CD4-positive, alpha-beta T cell treated with Interleukin-21 for 1 hour (primary cell): ENCODE data around the gene HOXA13.

ENCODE experiments used
- DNase-seq: peaks from one replicate; pipeline ENCODE4 v3.0.0-alpha.2; 2020

HOXA13 gene

DNA sequence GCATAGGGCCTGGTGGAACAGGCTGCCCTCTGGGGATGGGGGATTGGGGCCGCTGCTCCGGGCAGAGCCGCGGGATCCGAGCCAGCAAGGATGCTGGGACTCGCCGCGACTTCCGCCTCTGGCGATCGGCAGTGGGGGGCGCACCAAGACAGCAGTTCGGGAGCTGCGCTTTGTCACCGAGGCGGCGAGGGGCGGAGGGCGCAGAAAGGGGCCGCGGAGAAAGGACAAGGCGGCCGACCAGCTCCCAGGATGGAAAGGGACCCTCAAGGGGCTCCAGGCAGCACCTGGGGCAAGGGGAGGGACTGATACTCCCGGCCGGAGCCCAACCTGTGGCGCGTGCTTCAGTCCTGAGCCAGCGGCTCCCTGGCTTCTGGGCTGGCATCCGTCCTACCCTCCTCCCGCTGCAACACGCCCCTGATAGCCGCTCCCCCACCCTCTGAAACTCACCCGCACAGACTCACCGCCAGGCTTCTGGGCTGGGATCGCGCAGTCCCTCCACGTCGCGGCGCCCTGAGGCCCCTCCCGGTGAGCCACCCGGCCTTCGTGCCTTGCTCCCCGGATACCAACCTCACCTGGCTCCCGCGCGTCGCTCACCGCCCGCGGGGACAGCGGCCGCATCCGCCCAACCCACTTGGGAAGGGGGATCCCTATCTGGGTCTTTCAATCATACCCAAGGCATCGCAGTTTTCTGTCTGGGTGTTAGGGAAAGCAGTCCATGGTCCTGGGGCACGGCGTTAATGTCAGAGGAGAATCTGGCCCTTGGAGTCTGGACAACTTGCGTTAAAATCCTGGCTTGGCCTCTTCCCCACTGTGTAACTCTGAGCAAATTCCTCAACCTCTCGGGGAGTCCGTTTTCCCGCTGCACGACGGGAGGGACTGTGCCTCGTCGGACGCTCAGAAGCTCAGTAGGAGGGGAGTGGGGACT, 35.8 kb upstream of the HOXA13 start:
- no peak for DNase-seq

DNA sequence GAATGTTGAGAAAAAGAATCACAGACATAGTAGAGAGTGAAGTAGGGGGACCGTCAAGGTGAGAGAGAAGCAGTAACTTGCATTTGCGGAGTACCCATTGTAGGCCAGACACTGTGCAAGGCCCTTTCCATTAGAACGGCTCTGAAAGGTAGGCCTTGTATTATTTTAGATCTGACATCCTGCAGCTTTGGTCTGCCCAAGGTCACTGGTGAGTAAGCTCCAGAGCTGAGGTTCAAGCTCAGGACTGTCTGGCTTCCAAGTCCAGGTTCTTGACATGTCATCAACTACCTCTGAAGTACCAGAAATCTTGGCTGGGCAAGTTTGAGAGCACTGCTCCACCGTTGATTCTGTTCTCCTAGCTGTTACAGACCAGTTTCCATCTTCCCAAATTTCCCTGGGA, 29.6 kb upstream of the HOXA13 start:
- DNase-seq, result no peak

DNA sequence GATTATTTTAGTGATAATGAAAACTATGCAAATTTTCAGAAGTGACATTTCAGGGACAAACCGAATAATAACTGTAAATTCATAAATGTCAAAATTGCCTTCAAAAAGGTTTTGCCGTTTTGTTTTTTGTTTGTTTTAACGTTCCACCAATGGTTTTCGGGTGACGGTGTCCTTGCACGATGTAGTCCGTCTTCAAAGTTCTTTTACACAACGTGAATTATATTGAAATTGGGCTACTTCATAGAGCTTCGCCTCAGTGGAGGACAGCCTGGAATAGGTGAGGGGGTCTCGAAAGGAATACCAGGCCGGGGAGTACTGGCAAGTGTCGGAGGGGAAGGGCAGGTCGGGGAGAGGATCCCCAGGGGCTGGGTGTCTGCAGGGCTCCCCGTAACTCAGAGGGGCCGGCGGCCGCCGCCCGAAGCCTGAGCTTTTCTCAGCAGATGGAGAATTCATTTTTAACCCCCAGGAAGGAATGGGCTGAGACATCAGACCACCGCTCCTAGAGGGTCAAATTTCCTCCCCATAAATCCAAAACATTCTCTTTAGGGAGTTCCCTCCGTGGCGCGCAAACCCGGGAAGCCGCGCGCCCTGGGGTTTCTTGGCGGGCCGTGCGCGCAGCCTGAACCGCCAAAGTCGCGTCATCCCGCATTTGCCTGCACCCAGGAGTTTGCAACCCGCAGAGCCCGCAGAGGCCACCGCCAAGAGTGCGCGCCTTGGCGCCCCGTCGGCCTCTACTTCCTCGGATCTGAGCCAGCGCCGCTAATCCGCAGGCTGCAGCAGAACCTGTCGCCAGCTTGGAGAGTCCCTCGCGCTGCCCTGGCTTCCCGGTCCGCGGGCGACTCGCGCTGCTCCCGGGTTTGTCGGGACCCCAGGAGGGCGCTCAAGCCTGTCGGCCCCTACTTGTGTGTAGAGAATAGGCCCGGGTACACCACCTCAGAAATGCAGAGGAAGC, 25.4 kb upstream of the HOXA13 start:
- DNase-seq, result no peak

DNA sequence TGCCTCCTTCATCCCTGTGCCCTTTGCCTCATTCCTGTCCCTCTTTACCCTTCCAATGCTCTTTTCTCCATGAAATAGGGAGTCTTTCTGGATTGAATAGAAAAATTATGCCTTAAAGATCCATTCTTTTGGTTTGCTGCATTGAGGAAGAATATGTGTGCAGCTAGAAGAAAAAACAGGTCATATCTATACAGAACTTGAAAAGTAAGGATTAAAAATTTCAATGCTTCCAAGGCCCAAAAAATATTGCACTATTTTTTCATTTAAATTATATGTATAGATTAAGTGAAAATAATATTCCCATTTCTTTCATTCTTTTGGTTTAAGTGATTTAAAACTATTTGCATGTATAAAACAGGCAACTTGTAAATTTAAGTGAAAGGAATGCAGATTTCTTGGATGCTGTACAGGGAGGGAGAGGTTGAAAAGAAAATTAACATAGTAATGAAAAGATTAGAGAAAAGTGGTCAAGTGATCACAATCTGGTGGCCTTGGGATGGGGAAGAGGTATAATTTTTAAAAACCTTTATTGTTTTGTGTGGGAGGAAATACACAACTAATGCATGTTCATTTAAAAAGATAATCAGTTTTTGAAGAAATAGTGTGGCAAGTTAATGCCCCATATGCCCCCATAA, 24.2 kb upstream of the HOXA13 start:
- DNase-seq, result no peak

DNA sequence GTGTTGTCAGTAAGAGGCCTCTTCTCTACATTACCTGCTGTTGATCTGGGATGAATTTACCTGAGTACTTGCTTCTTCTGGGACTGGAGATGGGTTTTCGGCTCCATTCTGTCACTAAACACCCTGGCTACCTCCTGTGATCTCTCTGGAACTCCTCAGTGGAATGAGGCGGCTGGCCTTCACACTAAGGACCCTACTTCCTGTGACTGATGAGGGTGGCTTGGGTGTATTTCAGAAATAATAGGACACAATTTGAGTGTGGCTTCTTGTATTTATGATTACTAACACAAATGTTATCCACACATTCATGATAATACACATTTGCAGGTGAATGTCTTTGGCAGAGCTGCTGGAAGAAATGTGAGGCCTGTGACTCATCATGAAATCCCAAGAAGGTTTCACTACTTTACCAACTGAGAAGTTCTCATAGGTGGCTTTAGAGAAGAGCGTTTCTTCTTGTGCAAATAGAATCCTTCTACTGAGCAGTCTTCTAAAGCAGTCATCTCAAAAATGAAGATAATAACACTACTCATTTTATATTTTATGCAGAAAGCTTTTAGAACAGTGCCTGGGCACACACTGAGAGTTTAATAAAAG, 21.4 kb upstream of the HOXA13 start:
- no peak for DNase-seq

DNA sequence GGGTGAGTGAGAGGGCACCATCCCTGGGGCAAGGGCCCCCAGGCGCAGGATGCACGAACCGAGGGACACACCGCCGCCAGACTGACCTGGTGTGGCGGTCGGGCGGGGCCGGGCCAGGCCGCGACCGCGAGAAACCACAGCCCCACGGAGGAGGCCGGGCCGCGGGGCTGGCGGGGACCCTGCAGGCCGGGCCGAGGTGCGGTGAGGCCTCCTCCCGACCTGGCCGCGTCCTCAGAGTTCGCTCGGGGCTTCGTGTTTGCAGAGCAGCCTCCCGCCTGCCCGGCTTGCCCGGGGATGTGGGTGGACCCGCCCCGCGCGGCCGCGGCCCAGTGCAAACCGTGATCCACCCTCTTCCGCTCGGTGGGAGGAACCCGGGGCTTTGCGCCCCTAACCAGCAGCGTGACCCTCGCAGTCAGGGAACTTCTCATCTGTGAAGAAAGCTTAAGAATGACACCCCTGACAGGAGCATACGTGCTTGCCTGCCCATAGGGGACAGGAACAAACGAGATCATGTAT, 20.6 kb upstream of the HOXA13 start:
- DNase-seq, result no peak

DNA sequence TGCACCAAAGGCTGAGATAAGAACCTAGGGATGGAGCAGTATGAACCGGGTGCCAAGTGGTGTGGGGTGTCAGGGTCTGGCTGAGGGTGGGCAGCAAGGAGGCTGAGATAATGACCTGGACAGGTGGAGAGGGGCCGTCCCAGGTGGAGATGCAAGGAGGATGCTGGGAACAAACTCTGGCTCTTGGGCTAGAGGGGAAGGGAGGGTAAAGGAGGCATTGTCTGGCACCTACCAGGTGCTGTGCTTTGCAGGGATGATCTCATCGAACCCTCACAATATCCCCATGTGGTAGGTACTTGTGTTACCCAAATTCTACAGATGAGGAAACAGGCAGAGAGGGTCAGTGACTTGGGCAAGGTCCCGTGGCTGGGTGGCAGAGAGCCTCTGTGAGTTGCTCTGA, 19.9 kb upstream of the HOXA13 start:
- DNase-seq, result no peak

DNA sequence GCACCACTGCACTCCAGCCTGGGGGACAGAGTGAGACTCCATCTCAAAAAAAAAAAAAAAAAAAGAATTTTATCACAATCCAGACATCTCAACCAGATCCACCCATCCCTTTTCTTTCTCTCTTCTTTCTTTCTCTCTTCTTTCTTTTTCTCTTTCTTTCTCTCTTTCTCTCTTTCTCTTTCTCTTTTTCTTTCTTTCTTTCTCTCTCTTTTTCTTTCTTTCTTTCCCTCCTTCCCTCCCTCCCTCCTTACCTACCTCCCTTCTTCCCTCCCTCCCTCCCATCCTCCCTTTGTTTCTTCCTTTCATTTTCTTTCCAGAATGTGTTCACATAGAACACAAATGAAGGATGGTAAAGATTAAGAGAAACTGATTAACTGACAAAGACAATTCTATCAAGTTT, 18.1 kb upstream of the HOXA13 start:
- DNase-seq, result no peak

DNA sequence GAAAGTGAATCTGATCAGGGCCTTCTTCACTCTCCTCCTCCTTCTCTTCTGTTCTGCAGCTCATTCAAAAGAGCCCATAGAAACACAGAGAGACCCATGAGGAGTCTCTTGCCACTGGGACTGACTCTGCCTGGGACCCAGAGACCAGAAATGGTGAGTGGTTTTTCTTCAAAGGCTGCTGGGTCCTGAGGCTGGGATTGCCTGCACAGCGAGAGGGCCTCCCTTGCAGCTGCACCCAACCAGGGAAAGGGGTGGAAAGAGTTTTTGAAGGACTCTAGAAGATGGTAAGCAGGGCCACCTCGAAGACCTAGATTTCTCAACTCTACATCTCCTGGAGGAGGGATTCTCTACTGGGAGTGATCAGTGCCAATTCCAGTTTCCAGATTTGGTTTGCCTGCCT, 15.5 kb upstream of the HOXA13 start:
- DNase-seq, result no peak

DNA sequence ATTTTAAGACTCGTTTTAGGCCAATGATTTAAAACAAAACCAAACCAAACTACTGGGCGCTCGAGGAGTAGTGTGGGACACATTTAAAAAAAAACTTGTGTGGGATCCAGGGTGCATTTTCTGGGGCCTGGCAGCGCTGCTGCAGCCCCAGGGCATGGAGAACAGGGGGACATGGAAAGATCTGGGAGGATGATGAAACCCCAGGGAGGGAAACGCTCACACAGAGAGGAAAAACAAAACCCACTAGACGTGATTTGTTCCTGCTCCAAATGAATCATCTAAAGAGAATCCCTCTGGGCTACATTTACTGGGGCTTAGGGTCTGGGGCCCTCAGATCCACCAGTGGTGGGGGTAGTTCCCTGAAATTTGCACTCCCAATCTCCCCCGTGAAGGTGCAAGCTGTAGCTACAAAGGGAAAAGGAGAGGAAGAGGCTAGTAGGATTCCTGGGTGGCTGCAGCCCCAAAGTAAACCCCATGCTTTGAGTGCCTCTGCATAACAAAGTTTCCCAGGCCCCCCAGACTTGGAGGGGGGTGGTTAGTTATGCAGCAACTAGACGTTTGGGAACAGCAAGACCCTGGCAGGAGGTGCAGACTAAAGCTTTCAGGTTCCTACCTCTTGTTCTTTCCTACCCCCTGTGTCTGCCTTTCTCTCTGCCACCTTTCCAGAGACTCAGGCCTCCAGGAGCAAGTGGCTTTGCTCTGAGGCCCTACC, 14.5 kb upstream of the HOXA13 start:
- DNase-seq, result no peak

DNA sequence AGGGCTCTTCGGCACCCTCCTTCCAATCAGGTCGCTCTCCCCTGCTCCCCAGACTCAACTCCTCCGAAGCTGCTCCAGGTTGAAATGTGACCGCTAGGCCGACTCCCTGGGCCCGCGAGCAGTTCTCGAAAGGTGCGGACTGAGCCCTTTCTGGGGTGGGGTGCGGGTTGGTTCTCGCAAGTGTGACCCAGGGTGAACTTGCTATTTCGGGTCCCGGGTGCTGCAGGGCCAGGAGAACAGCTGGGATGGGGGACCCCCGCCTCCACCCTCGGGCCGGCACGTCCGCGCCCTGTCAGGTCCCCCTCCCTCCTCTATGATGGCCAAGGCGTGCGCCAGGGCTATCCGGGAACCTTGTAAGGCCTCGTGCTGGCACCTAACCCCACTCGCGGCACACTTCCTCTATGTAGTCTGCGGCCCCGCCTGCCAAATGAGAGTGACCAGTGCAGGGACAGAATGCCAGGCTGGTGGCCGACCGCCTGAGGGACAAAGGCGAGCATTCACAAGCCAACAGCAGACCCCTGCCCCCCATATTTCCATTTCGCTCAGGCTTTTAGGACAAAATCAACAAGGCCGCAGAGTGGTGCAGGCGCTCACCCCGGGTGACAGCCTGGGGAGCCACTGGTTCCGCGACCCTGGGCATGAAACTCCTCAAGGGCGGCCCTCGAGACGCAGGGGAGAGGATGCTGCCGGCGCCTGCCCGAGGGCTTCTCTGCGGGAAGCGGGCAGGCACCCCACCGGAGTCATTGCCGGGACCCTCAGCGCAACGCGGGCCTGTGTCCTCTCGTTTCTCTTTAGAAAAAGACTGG, 13.7 kb upstream of the HOXA13 start:
- no peak for DNase-seq

DNA sequence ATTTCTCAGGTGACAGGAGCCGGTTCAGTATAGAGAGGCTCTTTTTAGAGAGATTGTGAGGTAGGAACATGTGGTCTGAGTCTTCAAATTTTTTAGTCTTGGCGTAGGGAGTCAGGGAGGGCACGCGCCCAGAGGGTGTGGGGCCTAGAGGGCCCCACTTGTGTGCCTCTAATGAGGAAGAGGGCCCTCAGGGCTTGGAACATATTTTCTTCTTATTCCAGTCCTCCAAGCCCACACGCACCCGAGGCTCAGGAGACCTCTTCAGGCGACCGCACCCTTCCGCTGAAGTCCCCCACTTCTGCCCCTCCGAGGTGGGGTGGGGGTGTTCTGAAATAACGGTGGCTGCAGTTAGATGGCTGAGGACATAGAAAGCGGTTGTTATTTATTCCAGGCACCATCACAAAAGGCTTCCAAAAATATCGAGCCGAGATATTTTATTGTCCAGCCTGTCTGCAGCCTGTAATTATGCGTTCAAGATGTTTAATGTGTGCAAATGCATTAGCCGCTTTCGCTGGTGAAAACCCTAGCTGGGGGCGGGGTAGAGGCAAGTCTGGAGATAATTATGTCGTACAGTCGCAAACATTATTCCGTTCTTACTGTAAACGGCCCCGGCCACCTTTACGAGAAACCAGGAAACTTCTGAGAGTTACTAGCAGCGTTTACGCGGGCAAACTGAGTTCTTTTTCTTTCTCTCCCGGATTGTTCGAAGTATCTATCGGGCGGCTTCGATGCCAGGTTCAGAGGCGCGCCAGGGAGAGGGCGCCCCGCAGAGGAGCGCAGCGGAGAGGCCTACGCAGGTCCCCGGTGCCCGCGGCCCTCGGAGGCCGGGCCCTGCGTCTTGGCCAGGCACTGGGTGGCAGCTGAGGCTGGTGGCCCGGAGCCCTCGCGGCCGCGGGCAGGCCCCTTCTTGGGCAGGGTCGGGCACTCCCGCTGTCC, 12.9 kb upstream of the HOXA13 start:
- DNase-seq, result no peak

DNA sequence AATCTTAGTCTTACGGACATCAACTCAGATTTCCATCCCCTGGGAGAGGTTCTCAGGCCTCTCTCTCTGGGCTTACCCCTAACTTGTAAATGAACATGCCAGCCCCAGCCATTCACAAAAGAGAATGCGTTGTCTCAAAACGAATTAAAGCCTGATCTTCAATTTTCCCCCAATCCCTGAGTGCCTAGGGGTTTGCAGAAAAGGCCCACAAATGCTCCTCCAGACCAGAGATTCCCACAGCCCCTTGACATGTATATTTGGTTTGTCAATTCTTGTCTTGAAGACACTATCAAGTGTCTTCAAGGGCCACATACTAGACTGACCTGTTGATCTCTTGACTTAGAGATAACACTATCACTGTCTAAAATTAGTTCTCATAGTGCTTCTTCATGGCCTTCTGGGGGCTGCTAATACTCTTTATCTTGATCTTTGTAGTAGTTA, 11.9 kb upstream of the HOXA13 start:
- DNase-seq, result no peak

DNA sequence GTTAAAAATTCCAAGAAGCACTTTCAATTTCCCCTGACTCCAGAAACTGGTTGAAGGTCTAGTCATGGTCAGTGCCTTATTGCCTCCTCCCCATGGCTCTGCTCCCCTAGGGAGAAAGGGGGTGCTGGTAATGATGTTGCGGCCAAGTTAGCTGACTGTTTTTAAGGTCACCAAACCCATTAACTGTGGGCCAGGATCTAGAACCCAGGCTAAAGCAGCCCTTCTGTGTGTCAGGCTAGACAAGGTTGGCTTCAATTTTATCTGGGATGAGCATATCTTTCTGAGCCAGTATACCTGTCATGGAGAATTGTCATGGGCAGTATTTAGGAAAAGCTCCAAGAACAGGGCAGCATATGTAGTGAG, 11.2 kb upstream of the HOXA13 start:
- no peak for DNase-seq

DNA sequence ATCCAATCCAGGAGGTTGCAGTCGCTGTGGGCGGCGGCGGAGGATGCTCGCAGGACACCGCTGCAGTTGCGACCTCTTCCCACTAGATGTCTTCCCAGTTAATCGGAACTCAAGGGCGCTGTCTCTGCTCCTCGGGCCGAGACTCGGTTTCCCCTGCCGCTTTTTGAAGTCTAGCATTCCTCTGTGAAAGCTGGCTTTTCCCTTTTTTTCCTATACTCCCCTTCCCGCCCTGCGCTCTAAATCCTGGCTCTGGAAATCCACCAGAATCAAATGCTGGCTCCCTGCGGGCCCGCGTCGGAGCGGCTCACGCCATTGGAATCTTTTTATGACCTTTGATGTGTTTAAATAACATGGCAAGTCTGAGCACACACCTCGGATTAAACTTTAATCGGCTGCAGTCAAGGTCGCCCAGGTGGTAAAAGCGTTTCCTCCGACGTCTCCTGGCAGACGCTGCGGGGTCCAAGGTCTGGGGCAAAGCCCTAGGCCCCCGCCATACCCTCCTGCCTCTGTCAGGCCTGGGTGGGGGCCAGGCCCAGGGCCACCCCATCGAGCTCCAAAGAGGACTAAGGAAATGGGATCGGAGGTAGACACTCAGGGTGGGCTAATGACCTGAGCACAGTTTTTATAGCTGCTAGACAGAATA, 10.7 kb upstream of the HOXA13 start:
- peak; percentile 38 for DNase-seq

DNA sequence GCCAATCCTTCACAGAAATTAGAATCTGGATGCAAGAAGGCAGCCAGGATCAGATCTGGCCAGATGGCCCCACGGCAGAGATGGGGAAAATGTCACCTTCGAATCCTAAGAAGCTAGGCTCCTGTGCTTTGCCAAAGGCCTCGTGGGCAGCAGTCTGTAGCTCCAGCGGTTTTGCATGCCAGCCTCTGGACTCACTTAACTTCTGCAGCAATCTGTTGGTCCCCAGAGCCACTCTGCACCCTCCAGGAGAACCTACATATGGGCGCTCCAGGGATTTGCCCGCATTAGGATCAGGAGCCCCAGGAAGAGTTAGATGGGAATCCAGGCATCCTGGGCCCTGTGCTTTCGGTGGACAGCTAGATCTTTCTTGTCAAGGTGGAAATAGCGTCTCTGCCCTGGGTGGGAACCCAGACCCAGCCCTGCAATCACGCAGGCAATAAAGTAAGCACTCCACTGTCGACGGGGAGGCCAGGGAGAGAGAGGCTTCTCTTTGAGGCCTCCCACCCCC, 10.1 kb upstream of the HOXA13 start:
- no peak for DNase-seq

DNA sequence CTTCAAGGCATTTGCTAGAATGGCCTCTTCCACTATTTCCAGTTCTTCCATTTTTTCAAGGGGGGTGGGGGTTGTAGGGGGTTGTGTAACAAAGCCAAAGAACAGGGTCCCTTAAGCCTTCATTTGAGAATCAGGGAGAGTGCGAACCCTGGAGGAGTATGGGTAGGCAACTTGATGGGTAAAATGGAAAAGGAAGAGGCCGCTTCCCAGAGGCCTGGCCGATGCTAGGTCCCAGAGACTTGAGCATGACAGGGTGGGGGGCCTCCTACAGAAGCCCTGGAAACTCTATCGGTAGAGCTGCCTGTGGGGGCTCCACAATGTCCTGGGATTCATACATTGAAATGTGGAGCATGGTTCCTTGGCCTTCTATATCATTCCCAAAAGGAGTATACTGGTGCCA, 9.1 kb upstream of the HOXA13 start:
- no peak for DNase-seq

DNA sequence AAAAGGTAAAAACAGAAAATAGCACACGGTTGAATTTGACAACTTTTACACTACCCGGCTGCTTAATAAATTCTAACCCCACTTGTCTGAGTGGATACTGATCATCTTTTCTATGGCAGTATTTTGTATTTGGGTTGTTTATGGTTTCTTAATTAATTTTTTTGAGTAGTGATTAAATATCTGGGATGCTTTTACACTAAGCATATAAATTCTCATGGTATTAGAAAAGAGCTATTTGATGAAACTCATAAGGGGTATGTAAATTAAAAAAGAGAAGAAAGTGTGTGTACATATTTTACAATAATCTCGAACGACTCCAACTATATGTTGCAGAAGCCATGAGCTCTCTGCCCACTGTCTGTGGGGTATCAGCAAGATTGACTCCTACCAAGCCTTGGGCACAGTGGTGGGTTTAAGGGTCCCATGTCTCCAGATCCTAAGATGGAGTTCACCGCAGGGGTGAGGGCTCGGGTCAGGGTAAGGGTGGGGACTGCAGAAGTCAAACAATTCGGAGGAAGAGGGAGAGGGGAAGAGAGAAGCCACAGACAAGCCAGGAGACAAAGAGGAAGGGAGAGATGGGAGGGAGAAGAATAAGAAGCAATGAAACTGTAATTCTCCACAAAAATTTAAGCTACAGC, 7.6 kb upstream of the HOXA13 start:
- no peak for DNase-seq
